ENCODE results near the gene ZG16B.

Gene ZG16B

DNA sequence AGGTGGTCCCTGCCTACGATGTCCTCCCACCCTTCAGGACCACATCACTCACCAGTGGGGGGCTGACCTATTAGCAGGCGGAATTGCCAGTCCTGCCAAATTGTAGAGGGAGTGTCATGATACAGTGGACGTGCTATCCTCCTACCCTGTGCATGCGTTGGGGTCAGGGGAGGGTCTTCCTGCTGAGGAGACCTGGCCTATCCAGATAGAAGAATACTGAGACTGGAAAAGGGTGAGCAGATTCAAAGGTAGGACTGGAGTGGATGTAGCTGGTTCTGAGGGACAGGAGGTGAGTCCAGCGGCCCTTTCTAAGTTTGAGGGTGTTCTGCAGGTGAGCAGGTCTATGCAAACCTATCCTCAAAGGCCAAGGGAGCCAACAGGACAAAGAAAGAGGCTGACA is 23.8 kb upstream of the ZG16B start:
- Histone ChIP-seq H3F3A (ENCODE audit: low read depth) (no peaks in the 10 kb centered on the region), H3K9ac (ENCODE audit: low read depth, low read length, poor library complexity, severe bottlenecking) (no peak overlapping the region), H3K27me3 (ENCODE audit: insufficient read depth, low read length, poor library complexity, severe bottlenecking) (no peaks in the 10 kb centered on the region), H3K9me3 (ENCODE audit: insufficient read depth, low read depth, low read length) (no peaks in the 10 kb centered on the region; the same call in 1 of the 2 replicates), H2AFZ (ENCODE audit: low read length) (no peak overlapping the region), H4K20me1 (ENCODE audit: insufficient read depth, low read length, poor library complexity, severe bottlenecking) (no peaks in the 10 kb centered on the region), H3K36me3 (ENCODE audit: insufficient read depth, low read length) (no peaks in the 10 kb centered on the region), H3K4me3 (ENCODE audit: low read length, poor library complexity, severe bottlenecking) (no peak overlapping the region), H3K9me2 (replicated peaks; ENCODE audit: low read depth, low read length) (no peaks in the 10 kb centered on the region), H3K4me1 (ENCODE audit: insufficient read depth, low read length, poor library complexity, severe bottlenecking) (no peaks in the 10 kb centered on the region), H3K79me2 (ENCODE audit: insufficient read depth, low read length) (no peaks in the 10 kb centered on the region), H3K4me2 (ENCODE audit: low read depth, low read length, poor library complexity, severe bottlenecking) (no peak overlapping the region)
- TF ChIP-seq EZH2phosphoT487 (IDR thresholded peaks at IDR 0.05; ENCODE audit: borderline replicate concordance) (no peak), CTCF (conservative IDR thresholded peaks at IDR 0.05; ENCODE audit: low read length) (no peak)

DNA sequence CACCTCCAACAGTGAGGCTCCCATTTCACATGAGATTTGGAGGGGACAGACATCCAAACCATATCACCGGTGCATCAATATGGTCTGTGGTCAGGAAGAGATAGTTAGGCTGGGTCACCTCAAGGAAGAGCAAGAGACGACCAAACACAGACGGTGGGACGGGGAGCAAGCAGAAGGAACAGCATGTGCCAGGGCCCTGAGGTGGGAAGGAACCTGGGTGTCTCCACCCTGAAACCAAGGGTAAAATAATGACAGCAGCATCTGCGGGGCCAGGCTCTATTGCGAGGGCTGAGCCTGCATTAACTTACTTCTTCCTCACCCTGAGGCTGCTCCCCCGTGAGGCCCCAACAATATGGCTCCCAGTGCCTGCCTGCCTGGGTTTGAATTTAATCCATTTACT is 21.9 kb upstream of the ZG16B start:
- no peaks in the 10 kb centered on the region; the same call in 1 of the 2 replicates for H3K9me3 ChIP-seq (ENCODE audit: insufficient read depth, low read depth, low read length)
- no peak for TF ChIP-seq CTCF (conservative IDR thresholded peaks at IDR 0.05; ENCODE audit: low read length)
- TF ChIP-seq EZH2phosphoT487 (IDR thresholded peaks at IDR 0.05; ENCODE audit: borderline replicate concordance) = no peak
- no peak overlapping the region for H2AFZ ChIP-seq (ENCODE audit: low read length)
- H3K9me2 ChIP-seq (replicated peaks; ENCODE audit: low read depth, low read length) = no peaks in the 10 kb centered on the region
- no peaks in the 10 kb centered on the region for H3K27me3 ChIP-seq (ENCODE audit: insufficient read depth, low read length, poor library complexity, severe bottlenecking)
- H3F3A ChIP-seq (ENCODE audit: low read depth) = no peaks in the 10 kb centered on the region
- no peaks in the 10 kb centered on the region for H3K36me3 ChIP-seq (ENCODE audit: insufficient read depth, low read length)
- H3K79me2 ChIP-seq (ENCODE audit: insufficient read depth, low read length) = no peaks in the 10 kb centered on the region
- H3K4me1 ChIP-seq (ENCODE audit: insufficient read depth, low read length, poor library complexity, severe bottlenecking) = no peaks in the 10 kb centered on the region
- H3K9ac ChIP-seq (ENCODE audit: low read depth, low read length, poor library complexity, severe bottlenecking) = no peak overlapping the region
- no peaks in the 10 kb centered on the region for H4K20me1 ChIP-seq (ENCODE audit: insufficient read depth, low read length, poor library complexity, severe bottlenecking)
- no peak overlapping the region for H3K4me2 ChIP-seq (ENCODE audit: low read depth, low read length, poor library complexity, severe bottlenecking)
- H3K4me3 ChIP-seq (ENCODE audit: low read length, poor library complexity, severe bottlenecking) = no peak overlapping the region

GRCh38 chr16:2809149-2809760 is 20.8 kb upstream of the ZG16B start:
- no peaks in the 10 kb centered on the region for H3K36me3 ChIP-seq (ENCODE audit: insufficient read depth, low read length)
- no peak overlapping the region for H3K4me2 ChIP-seq (ENCODE audit: low read depth, low read length, poor library complexity, severe bottlenecking)
- no peak overlapping the region for H2AFZ ChIP-seq (ENCODE audit: low read length)
- no peaks in the 10 kb centered on the region for H4K20me1 ChIP-seq (ENCODE audit: insufficient read depth, low read length, poor library complexity, severe bottlenecking)
- no peaks in the 10 kb centered on the region for H3K79me2 ChIP-seq (ENCODE audit: insufficient read depth, low read length)
- no peaks in the 10 kb centered on the region for H3F3A ChIP-seq (ENCODE audit: low read depth)
- no peak for TF ChIP-seq CTCF (conservative IDR thresholded peaks at IDR 0.05; ENCODE audit: low read length)
- TF ChIP-seq EZH2phosphoT487 (IDR thresholded peaks at IDR 0.05; ENCODE audit: borderline replicate concordance) = no peak
- H3K4me3 ChIP-seq (ENCODE audit: low read length, poor library complexity, severe bottlenecking) = no peak overlapping the region
- H3K9ac ChIP-seq (ENCODE audit: low read depth, low read length, poor library complexity, severe bottlenecking) = no peak overlapping the region
- H3K9me3 ChIP-seq (ENCODE audit: insufficient read depth, low read depth, low read length) = no peaks in the 10 kb centered on the region; the same call in 1 of the 2 replicates
- H3K27me3 ChIP-seq (ENCODE audit: insufficient read depth, low read length, poor library complexity, severe bottlenecking) = no peaks in the 10 kb centered on the region
- no peaks in the 10 kb centered on the region for H3K4me1 ChIP-seq (ENCODE audit: insufficient read depth, low read length, poor library complexity, severe bottlenecking)
- no peaks in the 10 kb centered on the region for H3K9me2 ChIP-seq (replicated peaks; ENCODE audit: low read depth, low read length)

All from Loucy (cell line).